Panc1 (cell line): ENCODE results near the gene NEUROG1. TPM values are rescaled to one million over a fixed set of nuclear protein-coding genes. Genes with fewer than 3 reads are reported as not detected.

Experiments used
- ATAC-seq: fragments of 200-7000 bp; cut with Tn5 transposase; 2 replicates; pipeline ENCODE4 v1.9.1; 2020; ENCODE audit warnings: mild to moderate bottlenecking, moderate library complexity
- BruUV-seq: library from RNA; stranded (reverse); fragments of 400-500 nt; replicated peaks from 2 replicates; lab custom pipeline; 2021; lab: Mats Ljungman, UMichigan
- CTCF ChIA-PET: fragments of 300-600 bp; sonication (Branson Sonifier 250); formaldehyde crosslinking; loops from one replicate; lab custom pipeline; 2022; ENCODE audit warnings: antibody characterized with exemption; lab: Charles Lee
- POLR2A ChIA-PET: fragments of 300-600 bp; sonication (Branson Sonifier 250); formaldehyde crosslinking; loops from one replicate; lab custom pipeline; 2022; ENCODE audit warnings: antibody characterized with exemption; lab: Charles Lee
- DNase-seq: peaks from one replicate; pipeline ENCODE4 v3.0.0-alpha.2; 2010; ENCODE audit warnings: low read depth, low spot score
- H3K27ac ChIP-seq: 2 replicates; pipeline ENCODE4 v1.5.1; 2011; ENCODE audit warnings: mild to moderate bottlenecking, low read length, inconsistent platforms
- H3K27me3 ChIP-seq: fragments of 200-500 bp; sonication (Bioruptor generic); 2 replicates; pipeline ENCODE4 v1.6.0; 2014; ENCODE audit warnings: low read length, inconsistent platforms; ENCODE audit not compliant: control insufficient read depth, insufficient read depth
- H3K36me3 ChIP-seq: fragments of 200-500 bp; sonication (Bioruptor generic); 2 replicates; pipeline ENCODE4 v1.5.1; 2014; ENCODE audit warnings: inconsistent platforms, mild to moderate bottlenecking, low read length, moderate library complexity; ENCODE audit not compliant: control insufficient read depth, insufficient read depth
- H3K4me1 ChIP-seq: 2 replicates; pipeline ENCODE4 v1.5.1; 2011; ENCODE audit warnings: inconsistent platforms, mild to moderate bottlenecking, low read length, moderate library complexity; ENCODE audit not compliant: control insufficient read depth, insufficient read depth
- H3K4me3 ChIP-seq, 2 experiments: 2 replicates each; pipeline ENCODE4 v1.5.1; 2011 to 2012; ENCODE audit warnings: low read depth in 2 of 2, low read length in 2 of 2, mild to moderate bottlenecking in 2 of 2, inconsistent platforms in 1 of 2, moderate library complexity in 1 of 2
- H3K9me3 ChIP-seq: fragments of 200-500 bp; sonication (Bioruptor generic); 2 replicates; pipeline ENCODE4 v1.5.1; 2014; ENCODE audit warnings: low read depth, mild to moderate bottlenecking, inconsistent platforms, low read length, moderate library complexity; ENCODE audit not compliant: control insufficient read depth, insufficient read depth
- CTCF ChIP-seq: fragments of 450-650 bp; IDR thresholded peaks from 2 replicates; pipeline ENCODE4 v1.5.1; 2017; ENCODE audit warnings: mild to moderate bottlenecking
- POLR2AphosphoS5 ChIP-seq: IDR thresholded peaks from 2 replicates; pipeline ENCODE4 v1.6.1; 2012; ENCODE audit warnings: mild to moderate bottlenecking, low read depth, low read length, moderate library complexity
- SIN3A ChIP-seq: IDR thresholded peaks from 2 replicates; pipeline ENCODE4 v1.6.1; 2012; ENCODE audit warnings: low read depth, mild to moderate bottlenecking, low read length, moderate library complexity, borderline replicate concordance; ENCODE audit not compliant: insufficient read depth
- TCF7L2 ChIP-seq: IDR thresholded peaks from 2 replicates; pipeline ENCODE4 v1.6.1; 2011; ENCODE audit warnings: mild to moderate bottlenecking, low read depth, low read length, inconsistent platforms
- in situ Hi-C: cut with HindIII; loops from 2 replicates; pipeline ENCODE4 v1.10.0; 2016; ENCODE audit warnings: low sequenced_read_pairs, low pct_unique_long_range_greater_than_20kb
- intact Hi-C: fragments of 100-400 bp; cut with micrococcal nuclease; formaldehyde crosslinking; loops from one replicate; pipeline ENCODE4 v1.10.0; 2022; ENCODE audit not compliant: unreplicated experiment
- total RNA-seq: library from RNA; stranded (reverse); gene quantifications from one replicate; pipeline ENCODE4 v1.2.1, GENCODE V29; 2021; ENCODE audit not compliant: unreplicated experiment
- TF ChIP-seq, protein P1 (sequence below), 2 experiments: IDR thresholded peaks; 2 replicates each; pipeline ENCODE4 v1.6.1; 2011 to 2012; ENCODE audit warnings: low read depth in 2 of 2, control low read depth in 1 of 2, low read length in 1 of 2, mild to moderate bottlenecking in 1 of 2, moderate library complexity in 1 of 2; ENCODE audit not compliant: insufficient read depth in 1 of 2

NEUROG1 gene
- total RNA-seq, 1 experiment from 2014 or later, result not detected

DNA sequence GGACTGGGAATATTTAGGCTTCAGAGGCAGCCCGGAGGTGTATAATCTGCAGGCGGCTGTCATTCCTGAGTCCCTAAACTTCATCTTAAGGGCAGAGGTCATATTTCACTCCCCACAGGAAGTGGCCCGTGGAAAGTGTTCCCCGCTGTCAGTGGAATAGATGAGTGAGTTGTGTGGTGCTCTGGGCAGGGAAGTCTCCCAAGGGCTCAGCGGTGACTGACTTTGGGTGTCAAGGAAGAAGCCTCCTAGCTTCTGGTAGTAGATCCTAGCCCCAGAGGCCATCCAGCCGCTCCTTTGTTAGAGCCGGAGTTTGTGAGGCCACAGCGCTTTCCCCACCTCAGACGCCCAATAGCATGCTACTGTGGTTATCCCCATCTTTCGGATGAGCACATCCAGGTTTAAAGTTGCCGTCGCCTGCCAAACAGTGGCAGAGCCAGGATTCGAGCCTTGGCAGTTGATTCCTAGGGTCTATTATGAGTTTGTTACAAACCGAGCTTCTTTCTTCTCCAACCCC is 44.7 kb downstream of the NEUROG1 start:
- intact Hi-C loops, result no loop called here
- no peak for DNase-seq
- Histone ChIP-seq H3K36me3 (no peaks in the 10 kb centered on the region), H3K27ac (no peak overlapping the region), H3K4me3 (no peak overlapping the region), H3K4me1 (no peaks in the 10 kb centered on the region), H3K27me3 (peaks cover 3% of the 10 kb centered on the region; the same call in 1 of the 2 replicates), H3K9me3 (no peaks in the 10 kb centered on the region)
- POLR2A ChIA-PET, result no interaction called here
- no peak for ATAC-seq
- BruUV-seq, result no TSS peak
- TF ChIP-seq POLR2AphosphoS5 (no peak), CTCF (no peak), SIN3A (no peak), TCF7L2 (no peak)
- TF ChIP-seq, protein P1, sequence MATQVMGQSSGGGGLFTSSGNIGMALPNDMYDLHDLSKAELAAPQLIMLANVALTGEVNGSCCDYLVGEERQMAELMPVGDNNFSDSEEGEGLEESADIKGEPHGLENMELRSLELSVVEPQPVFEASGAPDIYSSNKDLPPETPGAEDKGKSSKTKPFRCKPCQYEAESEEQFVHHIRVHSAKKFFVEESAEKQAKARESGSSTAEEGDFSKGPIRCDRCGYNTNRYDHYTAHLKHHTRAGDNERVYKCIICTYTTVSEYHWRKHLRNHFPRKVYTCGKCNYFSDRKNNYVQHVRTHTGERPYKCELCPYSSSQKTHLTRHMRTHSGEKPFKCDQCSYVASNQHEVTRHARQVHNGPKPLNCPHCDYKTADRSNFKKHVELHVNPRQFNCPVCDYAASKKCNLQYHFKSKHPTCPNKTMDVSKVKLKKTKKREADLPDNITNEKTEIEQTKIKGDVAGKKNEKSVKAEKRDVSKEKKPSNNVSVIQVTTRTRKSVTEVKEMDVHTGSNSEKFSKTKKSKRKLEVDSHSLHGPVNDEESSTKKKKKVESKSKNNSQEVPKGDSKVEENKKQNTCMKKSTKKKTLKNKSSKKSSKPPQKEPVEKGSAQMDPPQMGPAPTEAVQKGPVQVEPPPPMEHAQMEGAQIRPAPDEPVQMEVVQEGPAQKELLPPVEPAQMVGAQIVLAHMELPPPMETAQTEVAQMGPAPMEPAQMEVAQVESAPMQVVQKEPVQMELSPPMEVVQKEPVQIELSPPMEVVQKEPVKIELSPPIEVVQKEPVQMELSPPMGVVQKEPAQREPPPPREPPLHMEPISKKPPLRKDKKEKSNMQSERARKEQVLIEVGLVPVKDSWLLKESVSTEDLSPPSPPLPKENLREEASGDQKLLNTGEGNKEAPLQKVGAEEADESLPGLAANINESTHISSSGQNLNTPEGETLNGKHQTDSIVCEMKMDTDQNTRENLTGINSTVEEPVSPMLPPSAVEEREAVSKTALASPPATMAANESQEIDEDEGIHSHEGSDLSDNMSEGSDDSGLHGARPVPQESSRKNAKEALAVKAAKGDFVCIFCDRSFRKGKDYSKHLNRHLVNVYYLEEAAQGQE (IDR thresholded peaks at IDR 0.05; ENCODE audit: insufficient read depth in 1 of 2, low read depth in 2 of 2, low read length in 1 of 2), result no peak
- in situ Hi-C loops, result no loop called here
- CTCF ChIA-PET, result no interaction called here

GRCh38 chr5:135490245-135491037 is 45.3 kb downstream of the NEUROG1 start:
- in situ Hi-C loops (no loop called here), intact Hi-C loops (no loop called here)
- BruUV-seq, result no TSS peak
- ATAC-seq (no peak), DNase-seq (no peak)
- CTCF ChIA-PET, result no interaction called here
- Histone ChIP-seq H3K36me3 (no peaks in the 10 kb centered on the region), H3K9me3 (no peaks in the 10 kb centered on the region), H3K27me3 (peaks cover 3% of the 10 kb centered on the region; the same call in 1 of the 2 replicates), H3K4me3 (no peak overlapping the region), H3K27ac (no peak overlapping the region), H3K4me1 (no peaks in the 10 kb centered on the region)
- POLR2A ChIA-PET, result no interaction called here
- TF ChIP-seq POLR2AphosphoS5 (no peak), TCF7L2 (no peak), CTCF (no peak), SIN3A (no peak)
- TF ChIP-seq, protein P1 (IDR thresholded peaks at IDR 0.05; ENCODE audit: insufficient read depth in 1 of 2, low read depth in 2 of 2, low read length in 1 of 2), result no peak
